ENCODE results near the gene TSPAN17.

TSPAN17 gene

GRCh38 chr5:176660860-176661641 is 13.8 kb downstream of the TSPAN17 start:
- TF ChIP-seq, protein P1, sequence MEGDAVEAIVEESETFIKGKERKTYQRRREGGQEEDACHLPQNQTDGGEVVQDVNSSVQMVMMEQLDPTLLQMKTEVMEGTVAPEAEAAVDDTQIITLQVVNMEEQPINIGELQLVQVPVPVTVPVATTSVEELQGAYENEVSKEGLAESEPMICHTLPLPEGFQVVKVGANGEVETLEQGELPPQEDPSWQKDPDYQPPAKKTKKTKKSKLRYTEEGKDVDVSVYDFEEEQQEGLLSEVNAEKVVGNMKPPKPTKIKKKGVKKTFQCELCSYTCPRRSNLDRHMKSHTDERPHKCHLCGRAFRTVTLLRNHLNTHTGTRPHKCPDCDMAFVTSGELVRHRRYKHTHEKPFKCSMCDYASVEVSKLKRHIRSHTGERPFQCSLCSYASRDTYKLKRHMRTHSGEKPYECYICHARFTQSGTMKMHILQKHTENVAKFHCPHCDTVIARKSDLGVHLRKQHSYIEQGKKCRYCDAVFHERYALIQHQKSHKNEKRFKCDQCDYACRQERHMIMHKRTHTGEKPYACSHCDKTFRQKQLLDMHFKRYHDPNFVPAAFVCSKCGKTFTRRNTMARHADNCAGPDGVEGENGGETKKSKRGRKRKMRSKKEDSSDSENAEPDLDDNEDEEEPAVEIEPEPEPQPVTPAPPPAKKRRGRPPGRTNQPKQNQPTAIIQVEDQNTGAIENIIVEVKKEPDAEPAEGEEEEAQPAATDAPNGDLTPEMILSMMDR (IDR thresholded peaks at IDR 0.05; ENCODE audit: borderline replicate concordance, insufficient read depth, low read depth, low read length), result peak; percentile 98
- no peak overlapping the region for H3K4me3 ChIP-seq (ENCODE audit: low read depth, low read length)

DNA sequence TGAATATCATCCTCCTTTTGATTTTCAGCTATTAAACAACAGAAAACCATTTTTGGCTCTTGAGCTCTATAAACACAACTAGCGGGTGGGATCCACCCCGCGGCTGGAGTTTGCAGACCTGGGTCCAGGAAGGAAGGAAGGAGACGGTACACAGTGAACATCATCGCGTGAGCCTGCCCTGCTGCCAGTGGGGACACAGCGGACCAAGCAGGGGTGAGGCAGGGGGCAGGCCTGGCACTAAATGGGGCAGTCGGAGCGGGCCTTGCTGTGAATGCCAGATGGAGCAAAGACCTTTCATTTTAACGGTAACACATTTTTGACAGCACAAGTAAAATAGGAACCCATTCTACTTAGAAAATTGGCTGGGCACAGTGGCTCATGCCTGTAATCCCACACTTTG is 14.4 kb downstream of the TSPAN17 start:
- no peak overlapping the region for H3K4me3 ChIP-seq (ENCODE audit: low read depth, low read length)
- TF ChIP-seq, protein P1 (IDR thresholded peaks at IDR 0.05; ENCODE audit: borderline replicate concordance, insufficient read depth, low read depth, low read length), result no peak

DNA sequence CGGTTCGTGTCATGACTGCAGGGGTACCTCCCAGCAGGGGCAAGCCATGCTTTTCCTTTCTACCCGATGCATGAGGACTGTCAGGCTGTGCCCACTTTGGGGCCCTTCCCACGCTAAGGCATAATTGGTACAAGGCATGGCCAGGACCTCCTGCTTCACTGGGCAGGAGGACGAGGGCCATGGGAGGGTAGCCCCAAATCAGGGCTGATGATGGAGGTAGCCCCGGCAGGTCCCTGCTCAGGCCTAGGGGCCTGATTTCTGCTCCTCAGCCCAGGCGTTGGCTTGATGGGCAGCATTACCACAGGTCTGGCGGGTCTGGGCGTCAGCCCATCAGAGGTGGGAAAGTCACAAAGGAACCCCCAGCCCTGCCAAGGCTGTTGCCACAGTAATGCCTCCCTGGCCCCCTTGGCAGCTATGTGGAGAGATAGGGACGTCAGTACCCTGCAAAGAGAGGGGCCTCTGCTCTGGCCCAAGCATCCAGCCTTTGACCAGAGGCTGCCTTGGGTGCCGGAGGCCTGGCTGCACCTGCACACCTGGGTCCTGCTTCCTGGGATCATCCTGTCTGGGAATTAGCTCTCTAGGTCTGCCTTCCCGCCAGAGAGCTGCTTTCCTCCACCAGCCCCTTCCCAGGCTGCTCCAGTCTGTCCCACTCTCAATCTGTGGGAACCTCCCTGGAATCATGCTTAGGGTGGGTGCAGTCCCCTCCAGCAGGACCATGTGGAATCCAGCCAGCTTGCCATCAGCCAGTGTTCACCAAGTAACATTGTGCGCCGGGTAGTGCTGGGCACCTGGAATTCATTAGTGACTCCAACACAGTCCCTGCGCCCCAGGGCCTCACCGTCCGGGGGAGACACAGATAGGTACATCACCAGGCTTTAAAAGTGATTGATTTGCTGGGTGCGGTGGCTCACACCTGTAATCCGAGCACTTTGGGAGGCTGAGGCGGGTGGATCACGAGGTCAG is 15.4 kb downstream of the TSPAN17 start:
- TF ChIP-seq, protein P1 (IDR thresholded peaks at IDR 0.05; ENCODE audit: borderline replicate concordance, insufficient read depth, low read depth, low read length), result no peak
- H3K4me3 ChIP-seq (ENCODE audit: low read depth, low read length), result no peak overlapping the region

GRCh38 chr5:176663566-176663965 is 16.3 kb downstream of the TSPAN17 start:
- no peak overlapping the region for H3K4me3 ChIP-seq (ENCODE audit: low read depth, low read length)
- TF ChIP-seq, protein P1 (IDR thresholded peaks at IDR 0.05; ENCODE audit: borderline replicate concordance, insufficient read depth, low read depth, low read length), result no peak

DNA sequence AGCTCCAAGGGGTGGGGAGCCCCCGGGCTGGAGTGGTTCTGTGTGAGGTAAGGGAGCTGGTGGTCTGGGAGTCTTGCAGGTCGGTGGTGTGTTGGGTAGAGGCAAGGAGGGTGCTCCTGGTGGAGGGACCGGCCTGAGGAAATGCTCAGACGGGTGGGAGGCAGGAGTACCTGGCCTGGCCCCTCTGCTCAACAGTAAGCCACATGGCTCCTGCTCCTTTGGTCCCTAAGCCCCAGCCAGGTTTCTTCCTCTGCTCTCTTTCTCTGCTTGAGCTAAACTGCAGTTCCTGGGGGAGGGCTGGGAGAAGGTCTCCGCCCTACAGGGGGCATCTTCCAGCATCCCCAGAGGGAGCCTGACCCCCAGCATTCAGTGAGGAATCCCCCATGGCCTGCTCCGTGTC is 17.2 kb downstream of the TSPAN17 start:
- TF ChIP-seq, protein P1 (IDR thresholded peaks at IDR 0.05; ENCODE audit: borderline replicate concordance, insufficient read depth, low read depth, low read length), result no peak
- no peak overlapping the region for H3K4me3 ChIP-seq (ENCODE audit: low read depth, low read length)

- H3K4me3 ChIP-seq (ENCODE audit: low read depth, low read length), result no peak overlapping the region
- TF ChIP-seq, protein P1 (IDR thresholded peaks at IDR 0.05; ENCODE audit: borderline replicate concordance, insufficient read depth, low read depth, low read length), result no peak
Observed at GRCh38 chr5:176664886-176665285, 17.6 kb downstream of the TSPAN17 start.
